Fibroblast of mammary gland (primary cell): ENCODE measurements around the gene PPP4R3A.
"Not testable (repeated sequence)": the region's sequence is repeated elsewhere in the genome, so short reads cannot be mapped to it uniquely, and the experiment has no call there.

Experiments
- DNase-seq: peaks from one replicate; pipeline ENCODE4 v3.0.0-alpha.2; 2010; ENCODE audit warnings: low read depth
- H3K4me3 ChIP-seq: 2 replicates; pipeline ENCODE4 v1.5.1; 2011; ENCODE audit warnings: low read depth, mild to moderate bottlenecking, low read length, moderate library complexity; ENCODE audit not compliant: control insufficient read depth
- TF ChIP-seq, protein P1 (sequence below): conservative IDR thresholded peaks from 2 replicates; pipeline ENCODE4 v1.5.1; 2011; ENCODE audit warnings: low read depth, low read length, inconsistent platforms; ENCODE audit not compliant: control insufficient read depth, insufficient read depth

Gene PPP4R3A

DNA sequence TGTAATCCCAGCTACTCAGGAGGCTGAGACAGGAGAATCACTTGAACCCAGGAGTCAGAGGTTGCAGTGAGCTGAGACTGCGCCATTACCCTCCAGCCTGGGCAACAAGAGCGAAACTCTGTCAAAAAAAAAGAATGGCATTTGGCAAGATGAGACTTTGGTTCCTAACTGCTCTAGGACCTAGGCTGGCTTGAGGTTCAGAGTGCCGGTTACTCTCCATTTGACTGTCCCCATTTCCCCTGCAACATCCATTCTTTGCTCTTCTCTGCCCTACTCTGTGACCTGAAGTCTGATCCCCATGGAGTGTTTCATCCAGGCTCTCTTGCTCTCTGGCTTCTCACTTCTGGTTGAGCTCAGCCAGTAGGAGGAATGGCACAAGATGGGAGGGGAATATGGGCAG lies 26.2 kb upstream of the PPP4R3A start:
- TF ChIP-seq, protein P1, sequence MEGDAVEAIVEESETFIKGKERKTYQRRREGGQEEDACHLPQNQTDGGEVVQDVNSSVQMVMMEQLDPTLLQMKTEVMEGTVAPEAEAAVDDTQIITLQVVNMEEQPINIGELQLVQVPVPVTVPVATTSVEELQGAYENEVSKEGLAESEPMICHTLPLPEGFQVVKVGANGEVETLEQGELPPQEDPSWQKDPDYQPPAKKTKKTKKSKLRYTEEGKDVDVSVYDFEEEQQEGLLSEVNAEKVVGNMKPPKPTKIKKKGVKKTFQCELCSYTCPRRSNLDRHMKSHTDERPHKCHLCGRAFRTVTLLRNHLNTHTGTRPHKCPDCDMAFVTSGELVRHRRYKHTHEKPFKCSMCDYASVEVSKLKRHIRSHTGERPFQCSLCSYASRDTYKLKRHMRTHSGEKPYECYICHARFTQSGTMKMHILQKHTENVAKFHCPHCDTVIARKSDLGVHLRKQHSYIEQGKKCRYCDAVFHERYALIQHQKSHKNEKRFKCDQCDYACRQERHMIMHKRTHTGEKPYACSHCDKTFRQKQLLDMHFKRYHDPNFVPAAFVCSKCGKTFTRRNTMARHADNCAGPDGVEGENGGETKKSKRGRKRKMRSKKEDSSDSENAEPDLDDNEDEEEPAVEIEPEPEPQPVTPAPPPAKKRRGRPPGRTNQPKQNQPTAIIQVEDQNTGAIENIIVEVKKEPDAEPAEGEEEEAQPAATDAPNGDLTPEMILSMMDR = no peak

DNA sequence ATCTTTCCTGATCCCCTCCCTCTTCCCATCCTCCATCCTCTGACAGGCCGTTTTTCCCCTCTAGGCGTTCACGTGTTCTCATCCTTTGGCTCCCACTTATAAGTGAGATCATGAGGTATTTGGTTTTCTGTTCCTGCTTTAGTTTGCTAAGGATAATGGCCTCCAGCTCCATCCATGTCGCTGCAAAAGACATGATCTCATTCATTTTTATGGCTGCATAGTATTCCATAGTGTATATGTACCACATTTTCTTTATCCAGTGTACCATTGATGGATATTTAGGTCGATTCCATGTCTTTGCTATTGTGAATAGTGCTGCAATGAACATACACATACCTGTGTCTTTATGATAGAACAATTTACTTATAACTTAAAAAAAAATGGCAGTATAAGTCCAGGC lies 23.9 kb upstream of the PPP4R3A start:
- H3K4me3 ChIP-seq, DNase-seq: not testable (repeated sequence)

More for the DNA sequence above, 26.2 kb upstream of the PPP4R3A start:
- H3K4me3 ChIP-seq = no peak overlapping the region
- DNase-seq = no peak

DNA sequence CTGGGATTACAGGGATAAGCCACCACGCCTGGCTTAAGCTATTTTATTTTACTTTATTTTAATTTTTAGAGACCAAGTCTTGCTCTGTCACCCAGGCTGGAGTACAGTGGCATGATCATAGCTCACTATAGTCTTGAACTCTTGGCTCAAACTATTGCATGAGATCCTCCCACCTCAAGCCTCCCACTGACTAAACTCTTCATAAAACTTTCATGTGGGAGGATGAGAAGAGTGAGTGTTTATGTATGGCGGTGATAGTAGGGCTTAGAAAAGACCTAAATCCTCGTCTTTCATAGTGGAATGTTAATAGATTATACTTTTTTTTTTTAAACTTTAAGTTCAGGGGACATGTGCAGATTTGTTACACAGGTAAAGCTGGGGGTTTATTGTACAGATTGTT lies 23.5 kb upstream of the PPP4R3A start:
- TF ChIP-seq, protein P1 = no peak
- DNase-seq = no peak

DNA sequence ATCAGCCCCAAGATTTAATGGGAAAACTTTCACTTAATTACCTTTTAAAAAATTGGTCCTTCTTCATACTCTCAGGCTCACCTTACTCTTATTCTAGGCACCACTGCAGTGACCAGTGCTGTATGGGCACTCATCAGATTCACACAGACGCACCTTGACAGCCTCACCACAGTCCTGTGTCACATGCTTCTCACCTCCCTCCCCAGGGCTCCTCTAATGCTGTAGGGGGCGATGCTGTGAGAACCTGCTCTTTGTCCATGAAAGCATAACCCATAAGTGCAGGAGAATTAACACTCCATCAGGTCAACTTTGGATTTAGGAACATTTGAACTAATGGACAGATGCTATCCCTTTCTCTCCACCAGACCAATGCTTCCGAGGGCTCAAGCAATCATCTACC lies 13.9 kb upstream of the PPP4R3A start:
- no peak overlapping the region for H3K4me3 ChIP-seq
- TF ChIP-seq, protein P1 = no peak
- DNase-seq = no peak

More for the DNA sequence above, 23.5 kb upstream of the PPP4R3A start:
- H3K4me3 ChIP-seq = no peak overlapping the region

DNA sequence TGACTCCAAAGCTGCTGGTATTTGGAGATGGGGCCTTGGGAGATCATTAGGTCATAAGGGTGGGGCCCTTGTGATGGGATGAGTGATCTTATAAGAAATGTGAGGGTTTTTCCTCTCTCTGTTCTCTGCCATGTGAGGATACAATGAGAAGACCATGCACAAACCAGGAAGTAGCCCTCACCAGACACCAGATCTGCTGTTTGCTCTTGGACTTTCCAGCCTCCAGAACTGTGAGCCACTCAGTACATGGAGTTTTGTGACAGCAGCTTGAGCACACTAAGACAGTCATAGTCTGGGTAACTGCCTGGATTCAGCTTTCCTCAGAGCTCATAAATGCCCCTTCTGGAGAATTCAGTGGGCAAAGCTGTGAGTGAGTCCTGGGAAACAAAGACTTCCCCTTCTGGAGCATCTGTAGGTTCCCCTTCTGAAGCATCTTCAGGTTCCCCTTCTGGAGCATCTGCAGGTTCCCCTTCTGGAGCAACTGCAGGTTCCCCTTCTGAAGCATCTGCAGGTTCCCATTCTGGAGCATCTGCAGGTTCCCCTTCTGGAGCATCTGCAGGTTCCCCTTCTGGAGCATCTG lies 11.0 kb upstream of the PPP4R3A start:
- no peak for DNase-seq
- no peak overlapping the region for H3K4me3 ChIP-seq
- TF ChIP-seq, protein P1 = no peak

DNA sequence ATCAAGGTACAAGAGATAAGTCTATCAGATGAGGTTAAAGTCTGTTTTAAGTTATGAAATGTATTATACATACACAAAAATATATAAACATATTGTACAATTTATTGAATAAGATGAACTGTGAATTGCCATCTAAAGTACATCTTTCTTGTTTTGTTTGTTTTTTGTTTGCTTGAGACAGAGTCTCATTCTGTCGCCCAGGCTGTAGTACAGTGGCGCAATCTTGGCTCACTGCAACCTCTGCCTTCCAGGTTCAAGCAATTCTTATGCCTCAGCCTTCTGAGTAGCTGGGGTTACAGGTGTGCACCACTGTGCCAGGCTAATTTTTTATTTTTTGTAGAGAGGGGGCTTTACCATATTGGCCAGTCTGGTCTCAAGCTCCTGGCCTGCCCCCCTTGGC lies 10.0 kb upstream of the PPP4R3A start:
- TF ChIP-seq, protein P1 = no peak
- H3K4me3 ChIP-seq = no peak overlapping the region
- DNase-seq = no peak

DNA sequence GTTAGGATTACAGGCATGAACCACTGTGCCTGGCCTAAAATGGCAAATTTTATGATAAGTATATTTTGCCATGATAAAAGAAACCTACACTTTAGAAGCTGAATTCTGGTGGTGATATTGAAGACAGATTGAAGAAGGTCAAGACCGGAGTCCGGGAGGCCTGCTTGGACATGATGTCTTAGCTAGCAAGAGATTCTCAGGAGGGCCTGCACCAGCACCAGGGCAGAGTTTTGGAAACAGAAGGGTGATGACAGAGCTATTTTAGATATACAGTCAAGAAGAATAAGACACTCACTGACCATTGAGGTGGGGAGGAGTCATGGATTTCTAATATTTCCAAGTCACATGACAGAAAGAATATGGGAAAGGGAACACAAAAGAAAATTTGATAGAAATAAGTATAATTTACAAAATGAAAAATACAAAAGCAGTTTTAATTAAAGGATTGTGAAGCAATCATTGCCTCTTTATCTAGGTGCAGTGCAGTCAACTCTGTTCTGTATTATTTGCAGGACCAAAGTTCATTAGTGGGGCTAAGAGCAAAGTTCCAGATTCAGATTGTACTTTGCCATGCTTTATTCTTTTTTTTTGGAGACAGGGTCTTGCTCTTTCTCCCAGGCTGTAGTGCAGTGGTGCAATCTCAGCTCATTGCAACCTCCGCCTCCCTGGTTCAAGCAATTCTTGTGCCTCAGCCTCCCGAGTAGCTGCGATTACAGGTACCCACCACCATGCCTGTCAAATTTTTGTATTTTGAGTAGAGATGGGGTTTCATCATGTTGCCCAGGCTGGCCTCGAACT lies 9.3 kb upstream of the PPP4R3A start:
- no peak for DNase-seq
- TF ChIP-seq, protein P1 = no peak
- H3K4me3 ChIP-seq = no peak overlapping the region
